ENCODE results near the gene DOLPP1. TPM values are rescaled to one million over a fixed set of nuclear protein-coding genes. Genes with fewer than 3 reads are reported as not detected.

DOLPP1 gene
- polyA plus RNA-seq, 1 of the 3 experiments (the other 2 are of a cell fraction) = 19.9 TPM

- H3K79me2 ChIP-seq (ENCODE audit: insufficient read depth) = no peaks in the 10 kb centered on the region
- DNase-seq = no peak
- no peak overlapping the region for H3K9ac ChIP-seq
- H2AFZ ChIP-seq (ENCODE audit: low read depth) = no peak overlapping the region
- H3K9me3 ChIP-seq = no peaks in the 10 kb centered on the region
- no peak overlapping the region for H3K27ac ChIP-seq (ENCODE audit: low read depth in 2 of 2, low read length in 1 of 2)
- TF ChIP-seq CHD2 (IDR thresholded peaks at IDR 0.05; ENCODE audit: low read length, partially characterized antibody) = no peak
- peaks cover 0 to 17% of the 10 kb centered on the region in 2 experiments; a peak in 1 of 4 replicates for H3K4me1 ChIP-seq (ENCODE audit: control insufficient read depth in 1 of 2, insufficient read depth in 2 of 2, low read depth in 1 of 2, low read length in 1 of 2)
- POLR2A ChIA-PET = no interaction called here
- 93% methylated on average over 6 of the region's 10 CpGs for WGBS (ENCODE audit: low lambda C conversion rate)
- no peak overlapping the region for H3K4me2 ChIP-seq
- CTCF ChIA-PET = no interaction called here
- no peaks in the 10 kb centered on the region for H3K27me3 ChIP-seq (ENCODE audit: insufficient read depth)
- H3F3A ChIP-seq (replicated peaks; ENCODE audit: insufficient read depth) = peaks cover 2% of the 10 kb centered on the region
- H3K36me3 ChIP-seq (replicated peaks in 1 of 2; ENCODE audit: control insufficient read depth in 1 of 2, insufficient read depth in 2 of 2, low read length in 1 of 2) = peaks cover 0 to 17% of the 10 kb centered on the region in 2 experiments
- H4K20me1 ChIP-seq (ENCODE audit: insufficient read depth) = no peaks in the 10 kb centered on the region
- H3K9me2 ChIP-seq = no peaks in the 10 kb centered on the region
- no peak overlapping the region for H3K4me3 ChIP-seq (ENCODE audit: low read depth in 2 of 2, low read length in 1 of 2)
Observed at GRCh38 chr9:129071526-129072126, 9.3 kb upstream of the DOLPP1 start.

GRCh38 chr9:129072171-129072570 is 8.7 kb upstream of the DOLPP1 start:
- peaks cover 0 to 15% of the 10 kb centered on the region in 2 experiments for H3K36me3 ChIP-seq (replicated peaks in 1 of 2; ENCODE audit: control insufficient read depth in 1 of 2, insufficient read depth in 2 of 2, low read length in 1 of 2)
- no peak overlapping the region for H3K4me2 ChIP-seq
- no peak overlapping the region for H3K9ac ChIP-seq
- no peak overlapping the region for H3K4me3 ChIP-seq (ENCODE audit: low read depth in 2 of 2, low read length in 1 of 2)
- ChIA-PET CTCF (no interaction called here), POLR2A (no interaction called here)
- H3K27me3 ChIP-seq (ENCODE audit: insufficient read depth) = no peaks in the 10 kb centered on the region
- no peaks in the 10 kb centered on the region for H4K20me1 ChIP-seq (ENCODE audit: insufficient read depth)
- no peaks in the 10 kb centered on the region for H3K9me2 ChIP-seq
- peaks cover 2% of the 10 kb centered on the region for H3F3A ChIP-seq (replicated peaks; ENCODE audit: insufficient read depth)
- no peak for DNase-seq
- no peak for TF ChIP-seq NRF1 (IDR thresholded peaks at IDR 0.05; ENCODE audit: low read depth, low read length)
- TF ChIP-seq FOXJ3 (CRISPR knock-in tag; IDR thresholded peaks at IDR 0.05) = no peak
- no peak for TF ChIP-seq SIN3A (IDR thresholded peaks at IDR 0.05; ENCODE audit: borderline replicate concordance, low read depth, low read length)
- TF ChIP-seq ZBTB33 (IDR thresholded peaks at IDR 0.05; ENCODE audit: borderline replicate concordance, low read depth) = no peak
- TF ChIP-seq JUND (IDR thresholded peaks at IDR 0.05) = no peak
- no peak for TF ChIP-seq NFIC (IDR thresholded peaks at IDR 0.05; ENCODE audit: borderline replicate concordance)
- TF ChIP-seq RCOR1 (IDR thresholded peaks at IDR 0.05; ENCODE audit: low read length) = no peak
- no peak for TF ChIP-seq ELF1 (IDR thresholded peaks at IDR 0.05)
- no peak for TF ChIP-seq EZH2phosphoT487 (IDR thresholded peaks at IDR 0.05; ENCODE audit: borderline replicate concordance, low read depth)
- TF ChIP-seq MEF2A (IDR thresholded peaks at IDR 0.05; ENCODE audit: borderline replicate concordance, low read depth) = no peak
- no peak for TF ChIP-seq RFX5 (IDR thresholded peaks at IDR 0.05; ENCODE audit: low read length)
- no peak for TF ChIP-seq FOSL2 (IDR thresholded peaks at IDR 0.05; ENCODE audit: borderline replicate concordance, low read depth)
- no peak for TF ChIP-seq PBX3 (IDR thresholded peaks at IDR 0.05)
- no peak for TF ChIP-seq USF1 (IDR thresholded peaks at IDR 0.05; ENCODE audit: borderline replicate concordance, low read depth)
- no peak for TF ChIP-seq EP300 (IDR thresholded peaks at IDR 0.05; ENCODE audit: borderline replicate concordance in 1 of 2, low read depth in 1 of 2, low read length in 1 of 2)
- no peak for TF ChIP-seq REST (IDR thresholded peaks at IDR 0.05; ENCODE audit: low read depth, low read length)
- H3K27ac ChIP-seq (ENCODE audit: low read depth in 2 of 2, low read length in 1 of 2) = no peak overlapping the region
- H3K4me1 ChIP-seq (ENCODE audit: control insufficient read depth in 1 of 2, insufficient read depth in 2 of 2, low read depth in 1 of 2, low read length in 1 of 2) = peaks cover 0 to 17% of the 10 kb centered on the region in 2 experiments; a peak in 1 of 4 replicates
- H3K79me2 ChIP-seq (ENCODE audit: insufficient read depth) = no peaks in the 10 kb centered on the region
- H3K9me3 ChIP-seq = no peaks in the 10 kb centered on the region
- 79% methylated on average over 3 of the region's 9 CpGs for WGBS (ENCODE audit: low lambda C conversion rate)
- H2AFZ ChIP-seq (ENCODE audit: low read depth) = no peak overlapping the region

Measured in SK-N-SH (cell line).